Activated T-cell treated with anti-CD3 and anti-CD28 coated beads for 4 hours (primary cell): ENCODE results near the gene QARS1.

Source experiments
- DNase-seq: peaks from one replicate; pipeline ENCODE4 v3.0.0-alpha.2; 2020

Gene QARS1

GRCh38 chr3:49120096-49120437 is 15.5 kb upstream of the QARS1 start:
- no peak for DNase-seq

- DNase-seq = no peak
Measured at GRCh38 chr3:49119439-49119838, 14.9 kb upstream of the QARS1 start.

- no peak for DNase-seq
Measured at GRCh38 chr3:49119036-49119435, 14.5 kb upstream of the QARS1 start.

- no peak for DNase-seq
Measured at GRCh38 chr3:49112262-49112661, 7.7 kb upstream of the QARS1 start.

GRCh38 chr3:49111347-49111746 is 6.8 kb upstream of the QARS1 start:
- DNase-seq = no peak

- no peak for DNase-seq
Measured at GRCh38 chr3:49110780-49111179, 6.2 kb upstream of the QARS1 start.

- no peak for DNase-seq
Measured at GRCh38 chr3:49108346-49108745, 3.8 kb upstream of the QARS1 start.

GRCh38 chr3:49104052-49104426 is 518 bp downstream of the QARS1 start:
- no peak for DNase-seq

- DNase-seq = no peak
Measured at GRCh38 chr3:49100046-49100615, 4.4 kb downstream of the QARS1 start.

GRCh38 chr3:49098910-49099630 is 5.5 kb downstream of the QARS1 start:
- no peak for DNase-seq

GRCh38 chr3:49098429-49098828 is 6.1 kb downstream of the QARS1 start:
- DNase-seq = no peak

- peak; percentile 95 for DNase-seq
Measured at GRCh38 chr3:49093853-49094767, 10.4 kb downstream of the QARS1 start, which contains the start of gene QRICH1. TSS of gene QRICH1 (minus strand) at chr3:49094071. CDS start at chr3:49077017, 17,054 bp downstream.

- DNase-seq = peak; percentile 69
Measured at GRCh38 chr3:49092938-49093852, 11.4 kb downstream of the QARS1 start.

GRCh38 chr3:49081429-49081828 is 23.1 kb downstream of the QARS1 start:
- no peak for DNase-seq

GRCh38 chr3:49079270-49079669 is 25.3 kb downstream of the QARS1 start:
- no peak for DNase-seq

GRCh38 chr3:49076646-49077045 is 27.9 kb downstream of the QARS1 start:
- no peak for DNase-seq

GRCh38 chr3:49076116-49076515 is 28.4 kb downstream of the QARS1 start:
- DNase-seq = no peak

- no peak for DNase-seq
Measured at GRCh38 chr3:49058011-49058410, 46.5 kb downstream of the QARS1 start.

GRCh38 chr3:49057268-49057667 is 47.3 kb downstream of the QARS1 start:
- DNase-seq = no peak

GRCh38 chr3:49054344-49054862 is 50.2 kb downstream of the QARS1 start:
- DNase-seq = no peak

GRCh38 chr3:49053543-49053942 is 51.0 kb downstream of the QARS1 start:
- DNase-seq = no peak
